Stimulated activated CD8-positive, alpha-beta memory T cell treated with anti-CD3 and anti-CD28 coated beads, Interleukin-7, amount 100 ng/mL, for 4 hours (primary cell): ENCODE results near the gene TTI1.
"Not testable (repeated sequence)": the region's sequence is repeated elsewhere in the genome, so short reads cannot be mapped to it uniquely, and the experiment has no call there.

Experiments used
- DNase-seq, 2 donors: peaks; one replicate each; pipeline ENCODE4 v3.0.0-alpha.2; 2020; ENCODE audit warnings: low read depth in 2 of 2

The TTI1 gene

GRCh38 chr20:38011696-38012095 lies 21.6 kb downstream of the TTI1 start:
- no peak for DNase-seq

- DNase-seq, result not testable (repeated sequence)
Measured at GRCh38 chr20:38009416-38009815, 23.8 kb downstream of the TTI1 start.

GRCh38 chr20:38008233-38008944 lies 24.9 kb downstream of the TTI1 start:
- DNase-seq, result no peak

- DNase-seq, result no peak
Measured at GRCh38 chr20:38007526-38007925, 25.7 kb downstream of the TTI1 start.

- no peak for DNase-seq
Measured at GRCh38 chr20:38005903-38006302, 27.4 kb downstream of the TTI1 start.

- DNase-seq, result no peak
Measured at GRCh38 chr20:38004416-38004815, 28.8 kb downstream of the TTI1 start.

GRCh38 chr20:38002422-38002821 lies 30.8 kb downstream of the TTI1 start:
- DNase-seq, result no peak

- no peak for DNase-seq
Measured at GRCh38 chr20:38001981-38002380, 31.3 kb downstream of the TTI1 start.

- no peak for DNase-seq
Measured at GRCh38 chr20:38001173-38001875, 31.9 kb downstream of the TTI1 start.

- DNase-seq, result no peak
Measured at GRCh38 chr20:38000293-38000692, 33.0 kb downstream of the TTI1 start.

- DNase-seq, result no peak
Measured at GRCh38 chr20:37999526-38000263, 33.6 kb downstream of the TTI1 start.

- DNase-seq, result no peak
Measured at GRCh38 chr20:37997516-37997915, 35.7 kb downstream of the TTI1 start.

GRCh38 chr20:37995856-37996605 lies 37.2 kb downstream of the TTI1 start:
- DNase-seq, result no peak

- no peak for DNase-seq
Measured at GRCh38 chr20:37994512-37994911, 38.7 kb downstream of the TTI1 start.

- no peak for DNase-seq
Measured at GRCh38 chr20:37992802-37993409, 40.4 kb downstream of the TTI1 start.

GRCh38 chr20:37991908-37992307 lies 41.3 kb downstream of the TTI1 start:
- DNase-seq, result no peak

GRCh38 chr20:37991157-37991866 lies 41.9 kb downstream of the TTI1 start:
- no peak for DNase-seq

GRCh38 chr20:37990571-37991151 lies 42.6 kb downstream of the TTI1 start:
- DNase-seq, result peak; percentile 27 to 47

- no peak for DNase-seq
Measured at GRCh38 chr20:37989601-37990295, 43.5 kb downstream of the TTI1 start.
